ENCODE measurements around the gene SLC12A8. TPM values are rescaled to one million over a fixed set of nuclear protein-coding genes. Genes with fewer than 3 reads are reported as not detected.

The SLC12A8 gene
- total and polyA plus RNA-seq, 10 of the 15 experiments (the other 5 are each of a cell fraction or from before 2014, with no cell fraction given): 2.5 to 71.6 (median 50.1) TPM

GRCh38 chr3:125035217-125035616 lies 177.3 kb downstream of the SLC12A8 start (continued):
- TF ChIP-seq GABPA (IDR thresholded peaks at IDR 0.05; ENCODE audit: low read depth) (0 out of 2 replicates have a peak, but pooled peaks have one; percentile 9), NR2F1 (conservative IDR thresholded peaks at IDR 0.05) (no peak), NFYA (IDR thresholded peaks at IDR 0.05; ENCODE audit: borderline replicate concordance, low read depth, low read length) (no peak), ATF3 (IDR thresholded peaks at IDR 0.05; ENCODE audit: borderline replicate concordance, extremely low read depth, low read depth, low read length) (no peak), FOS (IDR thresholded peaks at IDR 0.05; ENCODE audit: borderline replicate concordance, extremely low read depth, insufficient read length) (no peak)

- no peak for ATAC-seq
- intact Hi-C loops (cut with micrococcal nuclease; ENCODE audit: unreplicated experiment): no loop called here
- Histone ChIP-seq H3K9me3 (replicated peaks; ENCODE audit: control insufficient read depth, insufficient read depth, low read length) (peaks cover 47% of the 10 kb centered on the region), H3K4me3 (no peak overlapping the region), H3K4me2 (ENCODE audit: control insufficient read depth, insufficient read depth) (no peak overlapping the region), H3K4me1 (ENCODE audit: control insufficient read depth, insufficient read depth, low read length) (peaks cover 11% of the 10 kb centered on the region), H4K20me1 (ENCODE audit: control insufficient read depth, insufficient read depth) (no peaks in the 10 kb centered on the region), H3K36me3 (ENCODE audit: control insufficient read depth in 2 of 2, insufficient read depth in 2 of 2, low read length in 1 of 2) (peaks cover 7% of the 10 kb centered on the region in 2 experiments; a peak in 3 of 4 replicates), H2AFZ (ENCODE audit: control insufficient read depth, low read depth, low read length) (no peak overlapping the region), H3K79me2 (ENCODE audit: control insufficient read depth, insufficient read depth, low read length) (peaks cover 31% of the 10 kb centered on the region), H3K9ac (ENCODE audit: control insufficient read depth, insufficient read depth, low read length) (no peak overlapping the region), H3K27me3 (replicated peaks in 1 of 2; ENCODE audit: control insufficient read depth in 2 of 2, insufficient read depth in 2 of 2, low read length in 1 of 2) (no peaks in the 10 kb centered on the region), H3K27ac (ENCODE audit: control insufficient read depth, insufficient read depth) (no peak overlapping the region)
- no peak for DNase-seq (ENCODE audit: low read depth, low spot score)
- SMC1A ChIA-PET (ENCODE audit: uncharacterized antibody, unreplicated experiment): interaction anchor here (1.4 to 1.6 kb wide), 2 partner anchors 9 to 31 kb away, joined by 3 to 4 read pairs; no protein-coding TSS in a partner anchor
- BruUV-seq (replicated peaks): no TSS peak
- no peak for TF ChIP-seq FOXK2 (IDR thresholded peaks at IDR 0.05)
- no peak for TF ChIP-seq PKNOX1 (IDR thresholded peaks at IDR 0.05)
- TF ChIP-seq KDM1A (IDR thresholded peaks at IDR 0.05; ENCODE audit: borderline replicate concordance): no peak
- TF ChIP-seq SKIL (IDR thresholded peaks at IDR 0.05; ENCODE audit: low read depth, poor library complexity, severe bottlenecking): no peak
- TF ChIP-seq NFXL1 (IDR thresholded peaks at IDR 0.05; ENCODE audit: borderline replicate concordance): no peak
- no peak for TF ChIP-seq ZNF687 (IDR thresholded peaks at IDR 0.05)
- RAD21 ChIA-PET (ENCODE audit: unreplicated experiment): interaction anchor here (1.1 kb wide), 1 partner anchor 407 kb away, joined by 3 read pairs; no protein-coding TSS in a partner anchor
- POLR2A ChIA-PET: interaction anchor here (0.6 kb wide), 1 partner anchor 93 kb away, joined by 3 read pairs; no protein-coding TSS in a partner anchor
- WGBS (ENCODE audit: insufficient coverage, insufficient replicate concordance, low lambda C conversion rate, missing lambda C conversion rate): 96% methylated on average over 14 of the region's 14 CpGs
- CTCF ChIA-PET: interaction anchor here (0.8 to 1.7 kb wide), 6 partner anchors 9 to 133 kb away, joined by 3 to 5 read pairs (median 3); no protein-coding TSS in a partner anchor
- FAIRE-seq: no peak
- in situ Hi-C loops (cut with MboI): no loop called here
These were observed 178.9 kb downstream of the SLC12A8 start for GRCh38 chr3:125033616-125034015.
